Esophagus (tissue), 2 donors: ENCODE measurements around the gene ZNF416. TPM values are rescaled to one million over a fixed set of nuclear protein-coding genes. Genes with fewer than 3 reads are reported as not detected.

Experiments used
- H3K27ac ChIP-seq, 2 donors: one replicate each; pipeline ENCODE4 v1.5.1; 2013; ENCODE audit warnings: low read depth in 2 of 2, mild to moderate bottlenecking in 2 of 2, inconsistent platforms in 1 of 2, low read length in 1 of 2, moderate library complexity in 1 of 2
- H3K27me3 ChIP-seq, 2 donors: one replicate each; pipeline ENCODE4 v1.6.1; 2013; ENCODE audit warnings: low read length in 2 of 2, control low read depth in 1 of 2, mild to moderate bottlenecking in 1 of 2; ENCODE audit not compliant: insufficient read depth in 2 of 2, control insufficient read depth in 1 of 2
- H3K36me3 ChIP-seq, 2 donors: one replicate each; pipeline ENCODE4 v1.6.1; 2013; ENCODE audit warnings: low read length in 1 of 2; ENCODE audit not compliant: control insufficient read depth in 2 of 2, insufficient read depth in 2 of 2
- H3K4me1 ChIP-seq, 2 donors: one replicate each; pipeline ENCODE4 v1.6.1; 2013; ENCODE audit warnings: low read length in 1 of 2; ENCODE audit not compliant: control insufficient read depth in 2 of 2, insufficient read depth in 2 of 2
- H3K4me3 ChIP-seq, 2 donors: one replicate each; pipeline ENCODE4 v1.5.1; 2013; ENCODE audit warnings: low read length in 2 of 2, mild to moderate bottlenecking in 2 of 2, low read depth in 1 of 2, moderate library complexity in 1 of 2
- H3K9me3 ChIP-seq, 2 donors: one replicate each; pipeline ENCODE4 v1.6.1; 2013; ENCODE audit warnings: mild to moderate bottlenecking in 2 of 2, low read depth in 1 of 2, low read length in 1 of 2, moderate library complexity in 1 of 2; ENCODE audit not compliant: control insufficient read depth in 2 of 2, insufficient read depth in 1 of 2
- WGBS, 2 donors: extraction: QIAGEN DNeasy Blood & Tissue Kit; methylation state at CpG; one replicate each; pipeline ENCODE4 v1.1.7; 2013; 5-methylcytosine and 5-hydroxymethylcytosine counted together
- polyA plus RNA-seq, 2 donors: library from polyadenylated mRNA; stranded (reverse); fragments of 200-250 nt; gene quantifications; one replicate each; pipeline ENCODE4 v1.2.3, GENCODE V29; 2013
- donor health status: healthy with polysubstance abuse.
- donor health status: Bipolar disorder and iron deficiency.

Gene ZNF416
- polyA plus RNA-seq, 2 donors: 2.3 to 3.7 TPM

DNA sequence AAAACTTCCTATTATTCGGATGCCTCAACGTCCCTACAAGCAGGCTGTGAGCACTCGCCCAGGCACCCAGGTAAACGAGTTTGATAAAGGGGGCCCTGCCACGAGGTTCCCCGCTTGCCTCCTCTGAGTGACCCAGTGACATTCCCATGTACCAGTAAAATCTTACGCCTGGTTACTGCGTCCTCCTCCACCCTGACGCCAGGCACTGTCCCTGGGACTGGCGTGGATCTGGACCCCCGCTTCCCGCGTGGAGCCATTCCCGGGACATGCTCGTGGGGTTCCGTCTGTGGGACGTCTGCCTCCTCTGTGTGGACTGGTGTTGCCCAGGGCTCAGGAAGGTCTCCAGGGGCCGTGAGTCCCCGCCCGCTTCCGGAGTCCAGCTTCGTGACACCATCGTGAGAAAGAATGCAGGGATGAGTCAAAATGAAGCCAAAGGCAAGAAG, 18.6 kb downstream of the ZNF416 start:
- peak overlapping the region in 1 of 2 donors; percentile 35 for H3K27ac ChIP-seq
- WGBS, 2 donors: 20 to 29% methylated on average over 23 of the region's 23 CpGs
- H3K36me3 ChIP-seq: peaks cover 9% of the 10 kb centered on the region in 2 donors
- peaks cover 8 to 16% of the 10 kb centered on the region in 2 donors for H3K9me3 ChIP-seq
- peak overlapping the region; percentile 92 to 99 for H3K4me3 ChIP-seq
- no peaks in the 10 kb centered on the region for H3K27me3 ChIP-seq
- H3K4me1 ChIP-seq: peaks cover 0 to 11% of the 10 kb centered on the region in 2 donors

DNA sequence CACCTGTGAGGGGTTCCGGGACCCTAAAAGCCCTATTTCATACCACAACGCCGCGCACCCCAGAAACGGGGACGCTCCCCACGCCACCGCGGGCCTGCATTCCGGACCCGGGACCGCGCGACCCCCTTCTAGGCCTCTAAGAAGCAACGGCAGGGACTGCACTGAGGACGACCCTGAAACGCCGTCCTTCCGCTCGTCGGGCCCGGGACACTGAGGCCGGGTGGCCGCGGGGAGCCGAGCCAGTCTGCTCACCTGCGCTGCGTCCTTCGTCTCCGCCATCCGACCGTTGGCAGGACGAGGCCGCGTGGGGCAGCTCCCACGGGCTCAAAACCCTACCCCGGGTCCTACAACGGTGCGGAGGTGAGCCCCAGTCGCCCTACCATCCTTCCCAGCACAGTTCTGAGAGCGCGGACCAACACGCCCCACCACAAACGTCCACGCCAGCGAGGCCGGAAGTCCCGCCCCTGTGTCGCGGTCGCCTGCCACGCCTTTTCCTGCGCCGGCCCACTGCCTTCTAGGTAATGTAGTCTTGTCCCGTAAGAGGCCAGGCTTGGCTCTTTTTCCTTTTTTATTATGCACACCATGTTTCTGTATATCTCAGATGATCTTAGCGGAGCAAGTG, 19.2 kb downstream of the ZNF416 start, which contains the start of gene ZNF550:
ZNF550 (minus strand) TSS at position 460 of the 622 bp plus-strand sequence; CDS start at position 279, 181 bp downstream.
- H3K27ac ChIP-seq: peak within 1 kb of the TSS; percentile 14 to 75

DNA sequence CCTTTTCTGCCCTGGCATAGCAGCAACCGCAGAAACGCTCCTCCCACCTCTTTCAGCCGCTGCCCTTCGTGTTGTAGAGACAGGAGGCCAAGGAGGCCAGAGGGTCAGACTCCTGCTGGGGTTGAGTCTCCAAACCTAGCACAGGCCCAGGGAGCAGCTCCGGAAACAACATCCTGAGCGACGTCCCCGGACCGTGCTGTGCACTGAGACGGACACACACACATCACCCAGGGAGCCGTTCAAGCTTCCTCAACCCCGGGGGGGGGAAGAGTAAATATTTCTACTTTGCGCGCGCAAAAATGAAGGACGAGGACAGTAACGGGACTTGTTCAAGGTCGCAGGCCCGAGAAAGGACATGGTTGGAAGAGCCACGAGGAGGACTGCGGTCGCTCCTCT, 19.7 kb downstream of the ZNF416 start:
- Histone ChIP-seq H3K4me1 (peaks cover 0 to 11% of the 10 kb centered on the region in 2 donors), H3K27me3 (no peaks in the 10 kb centered on the region), H3K9me3 (peaks cover 8 to 17% of the 10 kb centered on the region in 2 donors), H3K27ac (peak overlapping the region in 1 of 2 donors; percentile 75), H3K4me3 (peak overlapping the region; percentile 92 to 99), H3K36me3 (peaks cover 9 to 13% of the 10 kb centered on the region in 2 donors)
- WGBS, 2 donors: 0 to 1% methylated on average over 22 of the region's 22 CpGs

More for the DNA sequence above, 19.2 kb downstream of the ZNF416 start, which contains the start of gene ZNF550:
- Histone ChIP-seq H3K4me3 (peak within 1 kb of the TSS; percentile 92 to 99), H3K4me1 (peaks cover 0 to 11% of the 10 kb centered on the region in 2 donors), H3K27me3 (no peaks in the 10 kb centered on the region), H3K36me3 (peaks cover 9% of the 10 kb centered on the region in 2 donors), H3K9me3 (peaks cover 6 to 16% of the 10 kb centered on the region in 2 donors)
- 1% methylated on average over 55 to 56 of the region's 56 CpGs for WGBS, 2 donors

DNA sequence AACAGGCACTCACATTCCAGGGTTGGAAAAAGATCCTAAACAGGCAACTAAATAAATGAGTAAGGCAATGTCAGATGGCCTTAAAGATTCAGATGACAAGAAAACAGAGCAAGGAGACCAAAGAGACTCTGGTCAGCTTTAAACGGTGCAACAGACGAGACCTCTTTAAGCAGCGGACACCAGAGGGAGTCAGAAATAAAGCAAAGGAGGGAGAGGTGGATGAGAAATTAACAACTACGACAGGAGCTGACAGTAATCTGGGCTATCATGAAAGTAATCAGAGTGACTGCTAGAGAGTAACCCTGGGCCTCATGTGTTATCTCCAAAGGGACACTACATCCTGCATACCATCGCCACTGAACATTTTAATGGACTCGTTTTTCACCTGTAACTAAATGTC, 20.2 kb downstream of the ZNF416 start:
- H3K9me3 ChIP-seq: peaks cover 6 to 17% of the 10 kb centered on the region in 2 donors
- peak overlapping the region in 1 of 2 donors; percentile 92 for H3K4me3 ChIP-seq
- H3K4me1 ChIP-seq: peaks cover 0 to 11% of the 10 kb centered on the region in 2 donors
- H3K36me3 ChIP-seq: peaks cover 9 to 13% of the 10 kb centered on the region in 2 donors
- no peak overlapping the region for H3K27ac ChIP-seq
- H3K27me3 ChIP-seq: no peaks in the 10 kb centered on the region
- WGBS, 2 donors: 37 to 41% methylated on average over 6 of the region's 6 CpGs

DNA sequence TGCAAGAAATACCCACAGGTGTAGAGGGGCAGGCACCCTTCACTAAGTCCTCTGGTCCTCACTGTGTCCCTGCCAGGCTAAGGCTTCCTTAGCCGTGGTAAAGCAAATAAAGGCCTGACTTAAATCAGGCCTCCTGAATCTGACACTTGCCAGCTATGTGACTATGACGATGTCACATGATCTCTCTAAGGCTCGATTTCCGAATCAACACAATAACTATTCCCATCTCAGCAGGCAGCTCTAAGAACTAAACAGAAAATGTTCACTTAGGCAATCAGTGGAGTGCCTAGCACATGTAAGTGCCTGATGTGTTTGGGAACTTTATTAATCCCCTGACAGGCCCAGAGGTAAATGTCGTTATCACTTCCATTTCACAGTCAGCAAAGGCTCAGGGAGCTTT, 21.1 kb downstream of the ZNF416 start:
- Histone ChIP-seq H3K36me3 (peaks cover 12 to 13% of the 10 kb centered on the region in 2 donors), H3K27me3 (no peaks in the 10 kb centered on the region), H3K4me3 (no peak overlapping the region), H3K9me3 (peaks cover 6 to 23% of the 10 kb centered on the region in 2 donors), H3K27ac (no peak overlapping the region), H3K4me1 (peaks cover 0 to 11% of the 10 kb centered on the region in 2 donors)
- 84% methylated on average over 5 of the region's 5 CpGs for WGBS, 2 donors

DNA sequence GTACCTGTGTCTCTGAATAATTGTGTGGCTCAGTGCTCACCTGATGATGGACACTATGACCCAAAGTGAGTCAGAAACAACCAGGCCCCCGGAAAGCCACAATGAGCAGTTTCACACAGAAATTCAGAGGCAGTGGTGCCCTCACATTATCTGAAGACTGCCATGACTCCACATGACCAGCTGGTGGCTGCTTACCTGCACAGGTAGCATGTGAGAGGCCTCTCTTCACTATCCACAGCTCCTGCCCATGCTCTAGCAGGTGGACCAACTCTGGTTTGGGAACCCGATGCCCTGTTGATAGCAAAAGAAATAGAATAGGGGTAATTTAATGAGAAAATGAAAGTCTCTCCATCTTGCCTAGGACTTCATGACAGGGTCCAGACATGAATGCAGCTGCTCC, 26.3 kb downstream of the ZNF416 start:
- Histone ChIP-seq H3K9me3 (peaks cover 19 to 44% of the 10 kb centered on the region in 2 donors), H3K27ac (no peak overlapping the region)

DNA sequence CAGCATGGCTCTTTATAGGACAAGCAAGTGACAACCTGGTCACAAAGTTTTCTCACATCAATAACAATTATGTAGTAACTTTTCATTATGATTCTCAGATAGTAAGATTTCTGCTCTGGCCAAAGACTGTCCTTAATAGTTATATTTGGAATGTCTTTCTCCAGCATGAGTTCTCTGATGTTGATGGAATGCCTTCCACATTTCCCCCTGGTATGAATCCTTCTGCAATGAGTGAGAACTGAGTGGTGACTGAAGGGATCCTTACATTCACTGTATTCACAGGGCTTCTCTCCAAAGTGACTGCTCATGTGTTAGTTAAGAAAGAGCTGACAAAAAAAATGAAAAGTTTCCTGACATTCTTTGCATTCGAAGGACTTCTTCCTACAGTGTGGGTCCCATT, 32.2 kb downstream of the ZNF416 start:
- Histone ChIP-seq H3K4me3 (no peak overlapping the region), H3K27ac (no peak overlapping the region), H3K27me3 (no peaks in the 10 kb centered on the region), H3K4me1 (no peaks in the 10 kb centered on the region), H3K9me3 (peaks cover 23 to 36% of the 10 kb centered on the region in 2 donors), H3K36me3 (peaks cover 20 to 33% of the 10 kb centered on the region in 2 donors)
- WGBS, 2 donors: 93 to 99% methylated on average over 1 of the region's 1 CpG

More for the DNA sequence above, 26.3 kb downstream of the ZNF416 start:
- H3K36me3 ChIP-seq: peaks cover 32 to 35% of the 10 kb centered on the region in 2 donors
- H3K4me3 ChIP-seq: no peak overlapping the region
- no peaks in the 10 kb centered on the region for H3K4me1 ChIP-seq
- 90 to 98% methylated on average over 2 of the region's 2 CpGs for WGBS, 2 donors
- H3K27me3 ChIP-seq: no peaks in the 10 kb centered on the region

DNA sequence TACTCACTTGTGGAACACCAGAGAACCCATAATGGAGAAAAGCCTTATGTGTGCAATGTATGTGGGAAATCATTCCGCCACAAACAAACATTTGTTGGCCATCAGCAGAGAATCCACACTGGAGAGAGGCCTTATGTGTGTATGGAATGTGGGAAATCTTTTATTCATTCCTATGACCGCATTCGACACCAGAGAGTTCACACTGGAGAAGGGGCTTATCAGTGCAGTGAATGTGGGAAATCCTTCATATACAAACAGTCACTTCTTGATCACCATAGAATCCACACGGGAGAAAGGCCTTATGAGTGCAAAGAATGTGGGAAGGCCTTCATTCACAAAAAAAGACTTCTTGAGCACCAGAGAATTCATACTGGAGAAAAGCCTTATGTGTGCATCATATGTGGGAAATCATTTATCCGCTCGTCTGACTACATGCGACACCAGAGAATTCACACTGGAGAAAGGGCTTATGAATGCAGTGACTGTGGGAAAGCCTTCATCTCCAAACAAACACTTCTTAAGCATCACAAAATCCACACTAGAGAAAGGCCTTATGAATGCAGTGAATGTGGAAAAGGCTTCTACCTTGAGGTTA, 40.7 kb downstream of the ZNF416 start:
- Histone ChIP-seq H3K36me3 (peaks cover 40 to 47% of the 10 kb centered on the region in 2 donors), H3K27ac (no peak overlapping the region), H3K9me3 (peaks cover 33 to 53% of the 10 kb centered on the region in 2 donors), H3K27me3 (no peaks in the 10 kb centered on the region), H3K4me1 (no peaks in the 10 kb centered on the region), H3K4me3 (no peak overlapping the region)
- WGBS, 2 donors: 97 to 99% methylated on average over 7 of the region's 7 CpGs

DNA sequence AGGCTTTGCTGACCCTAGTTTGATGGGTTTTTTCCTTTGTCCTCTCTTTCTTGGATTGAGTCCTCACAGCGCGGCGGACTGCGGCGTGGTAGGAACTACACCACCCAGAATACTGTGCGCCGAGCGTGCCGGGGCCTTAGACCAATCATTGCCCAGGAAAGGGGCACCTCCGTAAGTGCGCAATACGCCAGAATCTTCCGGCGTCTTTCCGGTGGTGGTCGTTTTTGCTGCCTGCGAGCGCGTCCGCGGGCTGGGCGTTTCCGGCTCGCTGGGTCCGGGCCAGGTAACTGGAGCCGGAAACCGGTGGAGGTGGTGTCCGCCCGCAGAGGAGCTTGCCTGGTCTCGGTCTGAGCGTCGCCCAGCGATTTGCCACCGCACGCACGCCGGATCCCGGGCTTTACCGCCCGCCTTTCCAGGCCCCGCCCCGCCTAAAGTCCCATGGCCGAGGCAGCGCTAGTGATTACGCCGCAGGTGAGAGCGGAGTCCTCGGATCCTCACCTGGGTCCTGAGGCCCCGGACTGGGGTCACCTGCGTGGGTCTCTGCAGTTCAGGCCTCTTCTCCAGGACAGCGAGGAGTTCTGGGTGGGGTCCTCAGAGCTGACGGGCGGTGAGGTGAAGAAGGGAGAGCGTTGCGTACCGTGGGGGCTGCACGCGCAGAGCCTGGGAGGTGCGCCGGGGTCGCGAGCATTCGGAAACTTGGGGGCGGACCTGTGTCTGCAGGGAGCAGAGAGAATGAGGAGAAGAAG, 51.4 kb downstream of the ZNF416 start, which contains the start of gene ZNF549:
ZNF549 (plus strand) TSS at position 221 of the 746 bp plus-strand sequence; CDS start at position 439, 218 bp downstream.
- H3K9me3 ChIP-seq: peaks cover 7% of the 10 kb centered on the region in 2 donors
- no peaks in the 10 kb centered on the region for H3K27me3 ChIP-seq
- peaks cover 0 to 6% of the 10 kb centered on the region in 2 donors for H3K36me3 ChIP-seq
- H3K27ac ChIP-seq: peak within 1 kb of the TSS; percentile 88 to 93
- 1 to 2% methylated on average over 64 of the region's 64 CpGs for WGBS, 2 donors
- peaks cover 0 to 2% of the 10 kb centered on the region in 2 donors for H3K4me1 ChIP-seq
- peak within 1 kb of the TSS; percentile 78 to 85 for H3K4me3 ChIP-seq
